ENCODE results near the gene APOA5.
"Not testable (repeated sequence)": the region's sequence is repeated elsewhere in the genome, so short reads cannot be mapped to it uniquely, and the experiment has no call there.

Gene APOA5

DNA sequence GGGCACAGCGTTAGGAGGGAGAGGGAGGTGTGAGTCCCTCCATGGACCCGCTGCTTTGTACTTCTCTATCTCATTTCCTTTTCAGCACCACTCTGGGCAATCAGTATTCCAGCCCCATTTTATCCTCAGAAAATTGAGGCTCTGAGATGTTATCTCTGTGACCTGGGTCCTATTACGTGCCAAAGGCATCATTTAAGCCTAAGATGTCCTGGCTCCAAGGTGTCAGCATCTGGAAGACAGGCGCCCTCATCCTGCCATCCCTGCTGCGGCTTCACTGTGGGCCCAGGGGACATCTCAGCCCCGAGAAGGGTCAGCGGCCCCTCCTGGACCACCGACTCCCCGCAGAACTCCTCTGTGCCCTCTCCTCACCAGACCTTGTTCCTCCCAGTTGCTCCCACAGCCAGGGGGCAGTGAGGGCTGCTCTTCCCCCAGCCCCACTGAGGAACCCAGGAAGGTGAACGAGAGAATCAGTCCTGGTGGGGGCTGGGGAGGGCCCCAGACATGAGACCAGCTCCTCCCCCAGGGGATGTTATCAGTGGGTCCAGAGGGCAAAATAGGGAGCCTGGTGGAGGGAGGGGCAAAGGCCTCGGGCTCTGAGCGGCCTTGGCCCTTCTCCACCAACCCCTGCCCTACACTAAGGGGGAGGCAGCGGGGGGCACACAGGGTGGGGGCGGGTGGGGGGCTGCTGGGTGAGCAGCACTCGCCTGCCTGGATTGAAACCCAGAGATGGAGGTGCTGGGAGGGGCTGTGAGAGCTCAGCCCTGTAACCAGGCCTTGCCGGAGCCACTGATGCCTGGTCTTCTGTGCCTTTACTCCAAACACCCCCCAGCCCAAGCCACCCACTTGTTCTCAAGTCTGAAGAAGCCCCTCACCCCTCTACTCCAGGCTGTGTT lies 37.2 kb upstream of the APOA5 start:
- DNase-seq = no peak

DNA sequence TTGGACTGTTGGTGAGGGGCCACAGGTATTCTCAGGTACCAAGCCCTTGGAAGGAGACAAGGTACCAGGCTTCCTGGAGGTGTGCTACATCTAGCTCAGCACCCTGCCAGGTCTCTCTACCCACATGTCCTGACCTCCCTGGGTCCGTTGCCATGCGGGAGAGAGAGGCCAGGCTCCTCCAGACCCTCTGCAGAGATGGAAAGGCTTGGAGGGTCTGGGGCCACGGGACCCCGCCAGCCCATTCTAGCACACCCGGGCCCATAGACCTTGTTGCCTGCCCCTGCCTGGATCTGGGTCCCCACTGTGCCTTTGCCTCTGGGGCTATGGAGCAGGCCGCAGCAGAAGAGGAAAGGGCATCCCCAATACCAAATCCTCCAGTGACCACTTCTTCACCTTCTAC lies 35.8 kb upstream of the APOA5 start:
- DNase-seq = no peak

DNA sequence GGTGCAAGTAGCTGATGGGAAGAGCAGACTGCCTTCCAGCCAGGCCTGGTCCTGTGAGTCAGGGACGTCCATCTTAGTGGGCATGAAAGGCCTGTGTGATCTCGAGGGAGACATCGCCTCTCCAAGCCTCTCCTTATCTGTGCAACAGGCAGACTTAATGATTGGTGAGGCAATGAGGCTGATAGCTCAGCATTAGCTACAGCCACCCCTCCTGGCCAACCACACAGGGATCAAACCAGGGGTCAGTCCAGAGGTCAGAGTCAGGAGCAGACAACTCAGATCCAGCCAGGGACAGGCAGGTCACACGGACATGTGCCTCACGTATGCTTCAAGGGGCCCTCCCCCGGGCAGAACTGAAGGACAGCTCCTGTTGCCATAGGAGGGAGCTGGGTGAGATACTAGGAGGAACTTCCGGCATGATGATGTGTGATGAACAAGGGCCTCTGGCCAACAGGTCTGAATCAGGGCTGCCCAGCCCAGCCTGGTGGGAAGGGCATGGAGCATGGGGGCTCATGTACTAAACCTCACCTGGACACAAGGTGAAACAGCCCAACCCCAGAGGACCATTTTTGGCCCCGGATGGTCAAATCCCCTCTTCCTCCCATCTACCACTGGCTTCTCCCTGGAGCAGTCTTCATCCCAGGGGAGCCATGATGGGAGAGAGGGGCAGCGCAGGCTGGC lies 35.2 kb upstream of the APOA5 start:
- DNase-seq = no peak

DNA sequence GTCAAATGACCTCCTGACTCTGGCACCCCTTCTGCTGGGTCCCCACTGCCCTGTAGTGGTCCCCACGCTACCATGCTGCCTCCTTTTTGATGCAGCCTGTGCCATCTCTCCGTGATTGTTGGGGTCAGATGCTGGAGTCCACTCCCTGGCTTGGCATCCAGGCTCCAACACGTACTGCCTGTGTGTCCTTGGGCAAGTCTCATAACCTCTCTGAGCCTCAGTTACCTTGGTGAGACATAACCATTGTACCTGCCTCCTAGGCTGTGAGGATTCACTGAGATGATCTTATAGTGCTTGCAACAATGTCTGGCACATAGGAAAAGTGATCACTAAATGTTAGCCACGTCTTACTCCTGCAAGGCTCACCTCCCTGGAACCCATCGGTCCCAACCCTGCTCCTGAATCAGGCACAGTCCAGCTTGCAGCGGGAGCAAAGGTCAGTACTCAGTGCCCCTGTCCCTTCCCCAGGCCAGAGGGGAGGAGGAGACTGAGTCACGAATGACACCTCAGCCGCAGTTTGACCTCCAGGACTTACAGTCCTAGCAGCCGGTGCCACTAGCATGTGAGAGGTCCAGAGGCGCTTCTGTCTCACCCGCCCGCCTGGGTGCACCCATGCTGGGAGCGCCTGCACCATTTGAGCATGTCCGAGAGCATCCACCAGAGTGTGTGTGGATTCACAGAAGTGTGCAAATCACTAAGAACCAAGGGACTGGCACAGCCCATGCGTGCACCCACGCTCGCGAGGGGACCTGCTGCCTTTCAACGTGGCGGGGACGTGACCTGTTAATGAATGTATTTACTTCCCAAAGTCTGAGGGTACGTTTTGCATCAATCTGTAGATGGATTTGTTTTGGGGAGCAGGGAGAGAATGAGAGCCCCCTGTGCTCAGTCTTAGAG lies 34.4 kb upstream of the APOA5 start:
- DNase-seq = no peak

DNA sequence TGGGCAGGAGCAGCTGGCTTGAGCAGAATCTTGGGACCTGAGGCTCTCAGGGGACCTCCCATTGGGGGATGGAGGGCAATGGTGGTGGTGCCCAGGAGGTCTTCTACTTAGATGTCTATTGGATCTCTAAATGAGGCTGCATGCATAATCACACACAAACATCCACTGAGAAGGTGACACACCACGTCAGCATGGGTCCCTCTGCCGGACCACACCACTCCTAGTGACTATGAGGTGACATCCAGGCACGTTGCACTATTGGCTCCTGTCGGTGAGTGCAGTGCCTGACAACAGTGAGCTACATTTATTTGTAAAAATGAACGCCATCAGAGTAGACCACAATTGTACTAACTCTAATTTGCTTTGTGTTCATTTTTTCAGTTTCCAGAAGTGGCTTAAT lies 33.8 kb upstream of the APOA5 start:
- no peak for DNase-seq

DNA sequence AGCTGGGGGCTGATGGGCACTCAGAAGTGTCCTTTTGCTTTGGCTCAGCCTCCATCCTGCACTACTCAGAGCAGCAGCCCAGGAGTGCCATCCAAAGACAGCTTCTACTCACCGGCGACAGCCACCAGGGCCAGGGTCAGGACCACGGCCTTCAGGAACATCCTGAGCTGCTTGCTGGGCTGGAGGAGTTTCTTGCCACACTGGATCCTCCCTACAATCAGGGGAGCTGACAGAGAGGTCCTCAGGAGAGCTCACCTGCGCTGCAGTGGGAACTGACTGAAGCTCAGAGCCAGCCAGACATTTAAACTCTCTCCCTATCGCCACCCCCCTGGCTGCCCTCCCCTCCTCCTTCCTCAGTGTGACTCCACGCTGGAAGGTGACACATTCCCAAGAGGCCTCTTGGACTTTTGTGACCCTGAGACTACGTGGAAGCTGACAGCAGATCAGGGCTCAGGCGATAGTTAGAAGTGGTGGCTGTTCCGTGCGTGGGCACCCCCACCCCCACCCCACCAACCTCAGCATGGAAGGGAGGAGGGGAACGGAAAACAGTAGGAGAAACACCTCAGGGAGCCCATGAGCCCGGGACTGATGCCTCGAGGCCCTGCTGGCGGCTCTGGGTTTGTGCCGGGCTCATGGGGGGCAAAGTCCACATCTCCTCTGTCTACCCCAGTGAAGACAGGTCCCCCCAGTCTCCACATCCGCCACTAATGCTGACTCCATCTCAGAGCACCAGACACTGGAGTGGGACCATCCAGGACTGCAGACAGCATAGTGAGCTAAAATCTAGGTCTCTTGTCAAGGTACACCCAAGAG lies 31.6 kb upstream of the APOA5 start, which contains the start of gene APOA4:
TSS of gene APOA4 (minus strand) at position 274 of the 813 bp plus-strand sequence. CDS start at position 161, 113 bp downstream.
- DNase-seq = no peak

DNA sequence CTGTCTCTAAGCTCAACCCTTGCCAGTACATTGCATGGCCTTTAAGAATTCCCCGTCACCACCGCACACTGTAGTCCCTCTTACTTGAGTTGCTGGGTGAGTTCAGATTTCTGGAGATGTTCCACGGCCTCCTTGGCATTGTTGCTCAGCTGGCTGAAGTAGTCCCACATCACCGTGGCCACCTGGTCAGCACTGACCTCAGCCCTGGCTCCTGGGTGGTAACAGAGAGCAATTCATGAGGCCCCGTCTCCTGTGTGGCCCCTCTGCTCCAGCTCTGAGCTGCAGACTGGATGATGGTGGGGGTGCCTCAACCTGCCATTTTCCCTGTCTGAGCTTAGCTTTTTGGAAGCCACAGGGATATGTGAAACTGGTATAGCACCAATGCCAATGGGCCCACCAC lies 30.9 kb upstream of the APOA5 start:
- DNase-seq = no peak

DNA sequence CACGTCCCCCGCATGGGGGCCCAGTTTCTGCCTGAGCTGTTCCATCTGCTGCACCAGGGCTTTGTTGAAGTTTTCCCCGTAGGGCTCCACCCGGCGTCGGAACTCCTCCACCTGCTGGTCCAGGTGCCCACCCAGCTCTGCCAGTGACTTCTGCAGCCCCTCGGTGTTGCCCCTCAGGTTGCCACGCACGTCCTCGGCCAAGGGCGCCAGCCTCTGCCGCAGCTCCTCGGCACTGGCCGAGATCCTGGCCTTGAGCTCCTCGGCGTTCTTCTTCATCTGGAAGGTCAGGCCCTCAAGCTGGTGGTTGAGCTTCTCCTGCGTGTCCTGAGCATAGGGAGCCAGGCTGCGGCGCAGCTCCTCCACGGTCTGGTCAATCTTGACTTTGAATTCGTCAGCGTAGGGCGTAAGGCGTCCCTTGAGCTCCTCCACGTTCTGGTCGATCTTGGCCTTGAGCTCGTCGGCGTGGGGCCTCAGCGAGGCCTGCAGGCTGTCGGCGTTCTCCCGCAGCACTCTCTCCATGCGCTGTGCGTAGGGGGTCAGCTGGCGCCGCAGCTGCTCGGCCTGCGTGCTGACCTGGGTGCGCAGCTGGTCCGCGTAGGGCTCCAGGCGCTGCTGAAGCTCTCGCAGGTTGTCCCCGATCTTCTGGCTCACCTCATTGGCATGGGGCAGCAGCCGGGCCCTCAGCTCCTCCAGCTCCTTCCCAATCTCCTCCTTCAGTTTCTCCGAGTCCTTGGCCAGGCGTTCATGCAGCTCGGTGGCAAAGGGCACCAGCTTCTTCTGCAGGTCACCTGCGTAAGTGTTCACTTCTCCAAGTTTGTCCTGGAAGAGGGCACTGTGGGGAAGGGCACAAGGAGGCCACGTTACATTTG lies 29.6 kb upstream of the APOA5 start:
- DNase-seq = no peak

DNA sequence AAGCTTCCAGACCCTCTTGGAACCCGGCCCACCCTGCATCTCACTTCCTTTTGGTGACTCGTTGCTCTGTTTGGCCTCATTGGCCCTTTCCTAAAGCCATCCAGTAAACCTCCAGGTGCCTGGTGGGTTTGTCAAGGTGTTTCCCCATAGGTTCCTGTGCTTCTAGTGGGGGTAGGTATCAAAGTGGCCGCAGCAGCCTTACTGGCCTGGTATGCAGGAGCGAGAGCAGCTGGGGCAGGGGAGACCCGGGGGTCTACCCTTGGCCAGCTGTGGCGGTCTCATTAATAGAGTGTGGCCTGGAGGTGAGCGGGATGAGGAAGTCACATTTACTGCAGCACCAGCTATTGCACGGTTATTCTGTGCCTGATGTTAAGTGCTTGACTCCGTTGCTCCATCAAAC lies 27.4 kb upstream of the APOA5 start:
- no peak for DNase-seq

DNA sequence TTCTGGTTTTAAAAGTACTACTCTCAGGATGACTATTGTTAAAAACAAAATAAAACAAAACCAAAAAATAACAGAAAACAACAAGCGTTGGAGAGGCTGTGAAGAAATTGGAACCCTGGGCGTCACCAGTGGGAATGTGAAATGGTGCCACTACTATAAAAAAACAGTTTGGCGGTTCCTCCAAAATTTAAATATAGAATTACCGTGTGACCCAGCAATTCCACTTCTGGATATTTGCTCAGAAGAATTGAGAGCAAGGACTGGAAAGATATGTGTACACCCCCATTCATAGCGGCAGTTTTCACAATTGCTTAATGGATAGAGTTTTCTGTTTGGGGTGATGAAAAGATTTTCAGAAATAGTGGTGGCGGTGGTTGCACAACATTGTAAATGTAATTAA lies 22.8 kb upstream of the APOA5 start:
- DNase-seq = no peak

DNA sequence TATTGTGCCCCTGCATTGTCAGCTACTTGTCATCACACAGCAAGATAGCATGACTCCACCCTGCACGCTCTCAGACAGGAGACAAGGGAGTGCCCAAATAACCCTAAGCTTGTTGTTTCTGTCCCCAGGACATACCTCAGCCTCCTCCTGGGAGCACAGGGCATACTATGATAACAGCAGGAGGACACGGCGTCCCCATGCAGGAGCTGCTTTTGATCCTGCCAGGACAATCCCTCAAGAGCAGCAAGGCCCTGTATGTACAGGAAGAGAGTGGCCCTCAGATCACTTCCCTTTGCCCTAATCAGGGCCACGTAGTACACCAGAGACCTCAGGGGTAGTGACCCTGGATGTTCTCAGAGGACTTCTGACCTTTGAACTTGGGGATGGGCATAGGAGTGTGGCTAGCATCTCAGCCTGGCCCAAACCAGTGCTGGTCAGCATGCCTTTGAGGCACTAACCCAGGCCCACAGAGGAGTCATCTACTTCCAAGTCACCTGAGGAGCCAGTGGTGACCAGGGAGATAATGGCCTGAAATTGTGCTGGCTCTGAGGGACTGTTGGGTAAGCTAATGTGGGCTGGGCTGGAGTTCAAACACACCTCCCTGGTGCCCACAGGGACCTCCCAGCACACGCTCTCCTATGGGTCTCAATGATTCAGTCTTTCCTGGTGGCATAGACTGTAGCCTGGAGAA lies 22.2 kb upstream of the APOA5 start:
- no peak for DNase-seq

DNA sequence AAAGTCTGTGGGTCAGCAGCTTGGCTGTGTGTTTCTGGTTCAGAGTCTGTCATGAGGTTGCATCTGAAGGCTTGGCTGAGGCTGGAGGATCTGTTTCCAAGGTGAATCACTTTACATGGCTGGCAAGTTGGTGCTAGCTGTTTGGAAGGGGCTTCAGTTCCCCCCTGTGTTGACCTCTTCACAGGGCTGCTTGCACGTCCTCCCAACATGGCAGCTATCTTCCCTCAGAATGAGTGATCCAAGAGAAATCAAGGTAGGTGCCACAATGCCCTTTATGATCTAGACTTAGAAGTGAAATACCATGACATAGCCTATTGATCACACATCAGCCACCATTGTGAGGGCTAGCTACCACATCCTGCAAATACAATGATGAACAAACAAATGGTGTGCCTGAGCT lies 21.5 kb upstream of the APOA5 start:
- no peak for DNase-seq

DNA sequence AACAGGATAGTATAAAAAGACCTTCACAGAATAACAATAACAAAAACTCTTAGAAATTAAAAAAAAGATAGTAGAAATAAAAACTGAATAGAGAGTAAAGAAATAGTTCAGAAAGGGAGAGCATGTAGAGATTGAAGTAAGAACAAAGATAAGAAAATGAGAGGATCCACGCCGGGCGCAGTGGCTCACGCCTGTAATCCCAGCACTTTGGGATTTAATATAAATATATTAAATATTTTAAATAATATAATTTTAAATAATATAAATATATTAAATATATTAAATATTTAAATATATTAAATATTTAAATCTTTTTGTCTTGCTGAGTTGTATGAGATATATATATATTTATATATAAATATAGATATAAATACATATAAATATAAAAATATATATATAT lies 20.4 kb upstream of the APOA5 start:
- no peak for DNase-seq

DNA sequence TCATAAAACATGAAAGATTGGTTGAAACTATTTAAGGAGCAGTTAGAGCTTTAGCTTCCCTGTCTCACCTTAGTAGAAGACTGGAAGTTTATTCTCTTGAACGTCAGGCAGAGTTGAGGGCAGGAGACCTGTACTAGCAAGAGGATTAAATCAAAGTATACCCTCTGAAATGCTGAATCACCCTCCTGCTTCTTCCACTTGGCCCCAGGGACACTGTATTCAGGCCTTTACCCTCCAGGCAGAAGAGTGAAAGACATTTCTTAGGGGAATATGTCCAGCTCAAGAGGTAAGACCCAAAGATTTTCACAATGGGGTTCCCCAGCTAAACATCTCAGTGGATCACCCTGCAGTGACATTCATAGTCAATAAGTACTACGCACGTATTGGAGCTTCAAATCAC lies 19.5 kb upstream of the APOA5 start:
- no peak for DNase-seq

DNA sequence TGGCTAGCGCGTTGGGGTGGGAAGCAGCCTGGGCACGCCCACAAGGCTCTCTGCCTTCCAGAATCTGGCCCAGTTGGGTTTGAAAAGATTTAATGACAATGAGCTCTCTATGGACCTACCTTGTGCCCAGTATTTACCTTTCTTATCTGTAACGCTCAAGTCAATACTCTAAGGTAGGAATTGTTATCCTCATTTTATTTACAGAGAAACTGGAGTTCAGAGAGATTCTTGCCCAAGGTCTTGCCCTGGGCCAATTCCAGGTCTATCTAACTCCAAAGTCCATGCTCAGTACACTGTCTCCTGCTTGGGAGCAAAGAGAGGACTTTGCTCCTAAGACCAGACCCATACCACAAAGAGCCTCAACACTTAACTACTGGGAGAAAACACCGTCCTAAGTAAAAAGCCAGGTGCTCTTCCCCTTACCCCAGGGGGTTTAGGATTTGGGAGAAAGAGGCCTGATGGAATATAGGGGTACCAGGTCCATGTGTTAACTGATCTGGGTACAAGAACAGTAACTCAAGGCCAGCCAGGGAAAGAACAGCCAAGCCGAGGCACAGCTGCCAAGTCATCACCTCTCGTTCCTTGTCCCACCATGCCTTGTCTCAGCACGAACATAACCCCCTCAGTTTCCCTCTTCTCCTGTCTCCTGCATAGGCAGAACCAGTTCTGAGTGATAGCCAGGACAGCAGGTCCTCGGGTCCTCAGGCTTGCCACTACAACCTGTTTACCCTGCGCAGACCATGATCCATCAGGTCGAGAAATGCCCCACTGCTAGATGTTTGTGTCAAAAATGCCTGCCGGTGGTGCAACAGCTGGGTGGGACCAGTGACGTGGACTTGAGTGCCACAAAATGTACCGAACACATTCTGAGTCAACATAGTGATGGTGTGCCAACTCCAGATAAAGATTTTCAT lies 16.8 kb upstream of the APOA5 start:
- no peak for DNase-seq

DNA sequence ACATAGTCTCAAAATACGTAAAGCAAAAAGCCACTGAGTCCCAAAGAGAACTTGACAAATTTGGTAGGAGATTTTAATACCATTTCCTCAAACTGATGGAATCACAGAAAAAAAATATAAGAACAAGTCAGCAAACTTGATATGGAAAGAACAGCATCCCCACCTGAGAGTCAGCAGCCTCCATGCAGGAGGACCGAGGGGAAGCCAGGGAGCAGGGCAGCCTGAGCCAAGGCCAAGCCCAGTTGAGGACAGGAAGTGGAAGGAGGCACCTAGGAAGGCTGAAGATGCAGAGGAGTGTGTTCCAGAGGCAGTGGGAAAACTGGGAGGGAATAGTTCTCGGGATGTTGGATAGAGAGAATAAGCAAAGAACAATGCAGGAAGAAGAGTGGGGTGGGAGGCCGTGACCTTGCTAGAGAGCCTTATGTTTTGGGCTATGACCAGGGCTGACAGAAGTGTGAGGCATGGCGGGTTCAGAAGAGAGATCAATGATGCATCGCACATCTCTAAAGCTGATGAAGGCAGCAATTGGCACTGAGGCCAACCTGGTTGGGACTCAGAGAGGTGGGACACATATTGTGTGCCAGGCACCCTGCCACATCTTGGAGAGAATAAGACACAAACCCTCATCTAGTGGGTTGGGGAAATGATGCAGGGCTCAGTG lies 16.1 kb upstream of the APOA5 start:
- DNase-seq = no peak

DNA sequence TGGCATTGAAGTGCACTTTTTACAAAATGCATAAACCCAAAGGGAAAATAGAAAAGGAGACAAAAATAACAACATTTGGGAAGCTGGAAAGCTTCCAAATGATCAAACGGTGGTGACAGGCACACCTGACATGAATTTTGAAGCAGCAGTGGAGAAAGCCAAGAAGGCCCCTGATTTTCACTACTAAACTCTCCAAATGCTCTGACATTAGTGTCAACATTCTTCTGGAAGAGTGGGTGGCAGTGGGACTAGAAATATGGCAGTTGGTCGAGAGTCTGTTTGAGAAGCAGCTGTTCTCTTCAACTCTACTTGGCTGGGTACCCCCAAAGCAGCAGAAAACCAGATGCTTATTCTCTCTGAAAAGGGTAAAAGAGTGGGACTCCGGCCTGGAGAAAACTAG lies 12.3 kb upstream of the APOA5 start:
- DNase-seq = no peak

DNA sequence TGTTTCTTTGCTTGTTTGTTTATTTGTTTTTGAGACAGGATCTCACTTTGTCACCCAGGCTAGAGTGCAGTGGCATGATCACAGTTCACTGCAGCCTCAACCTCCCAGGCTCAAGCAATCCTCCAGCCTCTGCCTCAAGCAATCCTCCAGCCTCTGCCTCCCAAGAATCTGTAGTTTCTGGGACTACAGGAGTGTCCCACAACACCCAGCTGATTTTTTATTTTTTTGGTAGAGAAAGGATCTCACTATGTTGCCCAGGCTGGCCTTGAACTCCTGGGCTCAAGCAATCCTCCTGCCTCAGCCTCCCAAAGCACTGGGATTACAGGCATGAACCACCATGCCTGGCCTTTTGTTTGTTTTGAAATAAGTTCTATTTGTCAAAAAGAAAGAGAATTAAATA lies 10.0 kb upstream of the APOA5 start:
- not testable (repeated sequence) for DNase-seq
